Karpas-422 (cell line): ENCODE data around the gene GOLGA6B. TPM values are rescaled to one million over a fixed set of nuclear protein-coding genes. Genes with fewer than 3 reads are reported as not detected.
"Not testable (repeated sequence)": the region's sequence is repeated elsewhere in the genome, so short reads cannot be mapped to it uniquely, and the experiment has no call there.

Source experiments
- DNase-seq: peaks from one replicate; pipeline ENCODE4 v3.0.0-alpha.2; 2015
- H2AFZ ChIP-seq: fragments of 200-600 bp; sonication (generic); 2 replicates; pipeline ENCODE4 v1.6.1; 2014; ENCODE audit warnings: antibody characterized with exemption, low read length, mixed read lengths
- H3K27ac ChIP-seq: fragments of 200-600 bp; sonication (generic); 2 replicates; pipeline ENCODE4 v1.5.1; 2014; ENCODE audit warnings: mild to moderate bottlenecking, low read length, moderate library complexity
- H3K27me3 ChIP-seq: fragments of 200-600 bp; sonication (generic); 2 replicates; pipeline ENCODE4 v1.6.1; 2014; ENCODE audit warnings: low read length, mixed read lengths
- H3K36me3 ChIP-seq: fragments of 200-600 bp; sonication (generic); 2 replicates; pipeline ENCODE4 v1.6.1; 2014; ENCODE audit warnings: low read length, mixed read lengths; ENCODE audit not compliant: insufficient read depth
- H3K4me1 ChIP-seq: fragments of 200-600 bp; sonication (generic); 2 replicates; pipeline ENCODE4 v1.6.1; 2014; ENCODE audit warnings: mild to moderate bottlenecking, low read length, mixed read lengths
- H3K4me2 ChIP-seq: fragments of 200-600 bp; sonication (generic); 2 replicates; pipeline ENCODE4 v1.6.1; 2014; ENCODE audit warnings: low read length, low read depth, mild to moderate bottlenecking; ENCODE audit not compliant: poor library complexity, severe bottlenecking
- H3K4me3 ChIP-seq: fragments of 200-600 bp; sonication (generic); 2 replicates; pipeline ENCODE4 v1.5.1; 2014; ENCODE audit warnings: mild to moderate bottlenecking, antibody characterized with exemption, low read length, mixed read lengths
- H3K79me2 ChIP-seq: fragments of 200-600 bp; sonication (generic); 2 replicates; pipeline ENCODE4 v1.6.1; 2014; ENCODE audit warnings: mild to moderate bottlenecking, low read length, mixed read lengths
- H3K9ac ChIP-seq: fragments of 200-600 bp; sonication (generic); 2 replicates; pipeline ENCODE4 v1.6.0; 2014; ENCODE audit warnings: low read length
- H3K9me2 ChIP-seq: fragments of 200-600 bp; sonication (generic), shearing (Covaris generic); replicated peaks from 2 replicates; pipeline ENCODE4 v1.6.0; 2014; ENCODE audit warnings: mild to moderate bottlenecking, low read length, moderate library complexity; ENCODE audit not compliant: insufficient read depth
- H3K9me3 ChIP-seq: fragments of 300-700, 200-600 bp; sonication (generic); 2 replicates; pipeline ENCODE4 v1.6.1; 2014; ENCODE audit warnings: low read length, mixed read lengths
- H4K20me1 ChIP-seq: fragments of 200-600 bp; sonication (generic); 2 replicates; pipeline ENCODE4 v1.6.1; 2014; ENCODE audit warnings: mild to moderate bottlenecking, antibody characterized with exemption, low read length, low read depth; ENCODE audit not compliant: insufficient read depth
- small RNA-seq: library from RNA; depleted of rRNA; stranded (forward); fragments of <200 nt; gene quantifications from one replicate; pipeline ENCODE3, GENCODE V24; 2014
- total RNA-seq: library from RNA; depleted of rRNA; stranded (reverse); fragments of >200 nt; shearing (Covaris generic); gene quantifications from 2 replicates; pipeline ENCODE4 v1.2.3, GENCODE V29; 2014; ENCODE audit warnings: low replicate concordance; rRNA removed

The GOLGA6B gene
- total RNA-seq, 1 experiment from 2014 or later = not detected

DNA sequence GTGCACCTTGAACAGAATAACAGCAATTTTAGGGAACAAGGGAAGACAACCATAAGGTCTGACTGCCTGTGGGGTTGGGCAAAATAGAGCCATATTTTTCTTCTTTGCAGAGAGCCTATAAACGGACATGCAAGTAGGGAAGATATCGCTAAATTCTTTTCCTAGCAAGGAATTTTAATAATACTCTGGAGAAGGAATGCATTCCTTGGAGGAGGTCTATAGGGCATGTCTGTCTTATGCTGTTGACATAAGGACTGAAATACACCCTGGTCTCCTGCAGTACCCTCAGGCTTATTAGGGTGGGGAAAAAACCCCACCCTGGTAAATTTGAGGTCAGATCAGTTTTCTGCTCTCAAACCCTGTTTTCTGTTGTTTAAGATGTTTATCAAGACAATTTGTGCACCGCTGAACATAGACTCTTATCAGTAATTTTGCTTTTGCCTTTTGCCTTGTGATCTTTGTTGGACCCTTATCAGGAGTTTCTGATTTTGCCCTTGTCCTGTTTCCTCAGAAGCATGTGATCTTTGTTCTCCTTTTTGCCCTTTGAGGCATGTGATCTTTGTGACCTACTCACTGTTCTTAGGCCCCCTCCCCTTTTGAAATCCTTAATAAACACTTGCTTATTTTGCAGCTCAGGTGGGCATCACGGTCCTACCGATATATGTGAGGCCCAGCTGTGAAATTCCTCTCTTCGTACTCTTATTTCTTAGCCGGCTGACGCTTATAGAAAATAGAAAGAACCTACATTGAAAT lies 54.2 kb downstream of the GOLGA6B start:
- H3K79me2 ChIP-seq, H3K36me3 ChIP-seq, H3K4me1 ChIP-seq, H3K4me2 ChIP-seq, H2AFZ ChIP-seq, H3K9me3 ChIP-seq, H4K20me1 ChIP-seq, H3K4me3 ChIP-seq, H3K9ac ChIP-seq, H3K27me3 ChIP-seq, H3K9me2 ChIP-seq, H3K27ac ChIP-seq, DNase-seq: not testable (repeated sequence)

Small RNAs within 50 kb of the gene (small RNA-seq; reads per million reads assigned to genes)
- gene RN7SL853P = not detected

Other genes with a start within 250 kb of the GOLGA6B start
- 39.1 and 84.1 TPM in 2 replicates for gene ARIH1, start 180.4 kb upstream of the GOLGA6B start, total RNA-seq
- gene HIGD2B, start 31.5 kb downstream of the GOLGA6B start, total RNA-seq = 0.51 TPM in 1 of 2 replicates, not detected in the other
- 17.0 and 27.9 TPM in 2 replicates for gene BBS4, start 31.5 kb downstream of the GOLGA6B start, total RNA-seq
- 75.7 and 94.3 TPM in 2 replicates for gene ADPGK, start 129.1 kb downstream of the GOLGA6B start, total RNA-seq